GM13977 (cell line): ENCODE measurements around the gene DPY30.
A peak's percentile ranks its signal among the peaks of the same experiment; 100 is the strongest.

Source experiments
- DNase-seq: peaks from one replicate; pipeline ENCODE4 v3.0.0; 2012; ENCODE audit warnings: low spot score
- in situ Hi-C: fragments of 300-500 bp; cut with MboI; formaldehyde crosslinking; loops from one replicate; pipeline ENCODE4 v1.12.0; 2022; ENCODE audit warnings: low sequenced_read_pairs, low pct_unique_long_range_greater_than_20kb, mixed read lengths, inconsistent platforms; ENCODE audit not compliant: unreplicated experiment
- TF ChIP-seq, protein P1 (sequence below): IDR thresholded peaks from 2 replicates; pipeline ENCODE4 v1.5.1; 2012; ENCODE audit warnings: mild to moderate bottlenecking, control low read depth; ENCODE audit not compliant: insufficient read depth; ENCODE audit errors: extremely low read depth, missing control alignments

DPY30 gene

DNA sequence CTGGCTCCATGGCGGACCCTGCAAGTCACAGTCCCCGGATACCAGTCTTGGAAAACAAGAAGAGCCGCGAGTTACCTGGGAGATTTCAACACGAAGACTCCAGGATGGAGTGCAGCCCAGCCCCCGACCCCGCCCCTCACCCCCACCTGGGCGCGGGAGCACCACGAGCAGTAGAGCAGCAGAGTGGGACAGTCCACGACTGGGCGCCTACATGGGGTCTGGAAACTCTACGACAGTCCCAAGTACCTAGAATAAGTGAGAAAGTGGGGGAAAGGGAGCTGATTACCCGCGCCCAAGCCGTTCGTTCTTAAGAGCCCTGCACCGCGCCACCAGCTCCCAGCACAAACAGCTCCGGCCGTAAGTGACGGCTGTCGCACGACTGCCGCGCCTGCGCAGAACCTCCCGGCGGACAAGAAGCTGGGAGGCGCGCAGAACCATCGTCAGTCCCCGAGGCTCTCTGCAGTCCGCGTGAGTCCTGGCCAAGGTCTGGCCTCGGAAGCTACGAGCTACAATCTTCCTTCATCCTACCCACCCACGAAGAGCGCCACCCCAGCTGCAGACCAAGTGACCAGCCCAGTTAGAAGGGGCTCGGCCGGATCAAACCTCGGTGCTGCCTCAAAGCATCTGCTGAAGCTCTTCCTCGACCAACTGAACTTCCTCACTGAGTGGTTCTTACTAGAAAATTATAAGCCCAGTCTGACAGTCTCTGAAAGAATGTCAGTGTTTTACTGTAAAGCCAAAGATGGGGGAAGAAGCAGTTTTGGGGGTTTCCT lies at the start of gene DPY30:
DPY30 (minus strand) TSS at position 359 of the 773 bp plus-strand sequence; CDS start at position 10, 349 bp downstream.
- TF ChIP-seq, protein P1, sequence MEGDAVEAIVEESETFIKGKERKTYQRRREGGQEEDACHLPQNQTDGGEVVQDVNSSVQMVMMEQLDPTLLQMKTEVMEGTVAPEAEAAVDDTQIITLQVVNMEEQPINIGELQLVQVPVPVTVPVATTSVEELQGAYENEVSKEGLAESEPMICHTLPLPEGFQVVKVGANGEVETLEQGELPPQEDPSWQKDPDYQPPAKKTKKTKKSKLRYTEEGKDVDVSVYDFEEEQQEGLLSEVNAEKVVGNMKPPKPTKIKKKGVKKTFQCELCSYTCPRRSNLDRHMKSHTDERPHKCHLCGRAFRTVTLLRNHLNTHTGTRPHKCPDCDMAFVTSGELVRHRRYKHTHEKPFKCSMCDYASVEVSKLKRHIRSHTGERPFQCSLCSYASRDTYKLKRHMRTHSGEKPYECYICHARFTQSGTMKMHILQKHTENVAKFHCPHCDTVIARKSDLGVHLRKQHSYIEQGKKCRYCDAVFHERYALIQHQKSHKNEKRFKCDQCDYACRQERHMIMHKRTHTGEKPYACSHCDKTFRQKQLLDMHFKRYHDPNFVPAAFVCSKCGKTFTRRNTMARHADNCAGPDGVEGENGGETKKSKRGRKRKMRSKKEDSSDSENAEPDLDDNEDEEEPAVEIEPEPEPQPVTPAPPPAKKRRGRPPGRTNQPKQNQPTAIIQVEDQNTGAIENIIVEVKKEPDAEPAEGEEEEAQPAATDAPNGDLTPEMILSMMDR, result peak; percentile 18
- in situ Hi-C loops, result no loop called here
- peak; percentile 88 for DNase-seq

DNA sequence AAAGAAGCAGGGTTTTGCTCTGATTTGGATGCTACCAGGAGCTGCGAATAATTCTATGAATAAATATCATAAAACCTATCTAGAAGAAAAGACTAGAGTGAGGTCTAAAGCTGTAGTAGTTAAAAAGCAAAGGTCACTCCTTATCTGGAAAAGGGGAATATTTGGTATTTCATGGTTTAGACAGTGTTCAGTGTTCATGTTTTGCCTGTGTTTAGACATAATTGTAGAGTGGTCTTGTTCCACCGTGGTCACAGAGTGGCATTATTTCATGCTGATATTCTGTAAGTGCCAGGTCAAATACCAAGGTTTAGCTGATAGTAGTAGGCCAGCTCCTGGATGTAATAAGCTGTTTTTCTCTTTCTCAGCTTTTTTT lies 34.5 kb upstream of the DPY30 start:
- TF ChIP-seq, protein P1, result no peak
- no peak for DNase-seq

DNA sequence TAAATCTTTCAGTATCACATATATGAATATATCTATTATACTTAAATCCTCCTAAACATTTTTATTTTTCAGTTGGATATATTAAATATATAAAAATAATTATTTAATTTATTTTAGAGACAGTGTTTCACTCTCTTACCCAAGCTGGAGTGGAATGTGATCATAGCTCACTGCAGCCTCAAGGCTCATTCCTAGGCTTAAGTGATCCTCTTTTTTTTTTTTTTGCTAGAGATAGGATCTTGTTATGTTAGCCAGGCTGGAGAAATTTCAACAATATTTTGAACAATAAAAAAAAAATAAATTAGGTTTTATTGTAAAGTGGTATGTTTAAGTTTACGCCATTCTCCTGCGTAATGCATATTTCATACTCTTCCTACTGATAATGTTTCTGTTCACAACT lies 27.9 kb upstream of the DPY30 start:
- TF ChIP-seq, protein P1, result no peak
- no peak for DNase-seq
- in situ Hi-C loops, result no loop called here

More for the DNA sequence above, 34.5 kb upstream of the DPY30 start:
- in situ Hi-C loops, result no loop called here

DNA sequence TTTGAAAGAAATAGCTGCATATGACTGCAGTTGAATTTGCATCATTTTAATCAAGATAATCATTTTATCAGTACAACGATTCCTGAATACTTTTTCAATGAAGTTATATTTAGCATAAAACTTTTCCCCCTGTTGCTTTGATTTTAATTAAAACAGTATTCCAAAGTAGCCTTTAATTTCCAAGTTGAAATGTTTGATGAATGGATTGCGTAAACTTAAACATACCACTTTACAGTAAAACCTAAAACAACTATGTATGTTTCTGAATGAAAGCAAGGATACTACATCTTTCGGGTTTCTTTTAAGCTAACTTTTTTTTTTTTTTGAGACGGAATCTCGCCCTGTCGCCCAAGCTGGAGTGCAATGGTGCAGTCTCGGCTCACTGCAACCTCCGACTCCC lies 25.1 kb upstream of the DPY30 start:
- in situ Hi-C loops, result no loop called here
- DNase-seq, result no peak
- TF ChIP-seq, protein P1, result no peak

DNA sequence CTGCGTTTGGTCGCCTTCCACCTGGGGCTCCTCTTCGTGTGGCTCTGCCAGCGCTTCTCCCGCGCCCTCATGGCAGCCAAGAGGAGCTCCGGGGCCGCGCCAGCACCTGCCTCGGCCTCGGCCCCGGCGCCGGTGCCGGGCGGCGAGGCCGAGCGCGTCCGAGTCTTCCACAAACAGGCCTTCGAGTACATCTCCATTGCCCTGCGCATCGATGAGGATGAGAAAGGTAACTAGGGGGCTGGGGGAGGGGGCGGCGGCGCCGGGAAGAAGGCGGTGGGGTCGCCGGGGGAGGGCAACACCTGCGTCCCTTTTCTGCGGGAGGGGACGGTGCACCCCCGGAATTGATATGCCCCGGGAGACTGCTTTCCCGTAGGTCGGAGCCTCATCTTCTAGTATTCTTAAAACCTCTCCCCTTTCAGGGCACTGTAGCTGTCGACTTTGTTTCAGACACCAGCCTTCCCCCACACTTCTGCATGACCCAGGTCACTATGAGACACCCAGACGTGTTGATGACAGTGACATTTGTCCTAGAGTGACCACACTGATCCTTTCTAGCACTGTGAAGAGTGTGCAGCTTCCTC lies 24.5 kb upstream of the DPY30 start:
- TF ChIP-seq, protein P1, result no peak
- in situ Hi-C loops, result no loop called here
- DNase-seq, result peak; percentile 52

DNA sequence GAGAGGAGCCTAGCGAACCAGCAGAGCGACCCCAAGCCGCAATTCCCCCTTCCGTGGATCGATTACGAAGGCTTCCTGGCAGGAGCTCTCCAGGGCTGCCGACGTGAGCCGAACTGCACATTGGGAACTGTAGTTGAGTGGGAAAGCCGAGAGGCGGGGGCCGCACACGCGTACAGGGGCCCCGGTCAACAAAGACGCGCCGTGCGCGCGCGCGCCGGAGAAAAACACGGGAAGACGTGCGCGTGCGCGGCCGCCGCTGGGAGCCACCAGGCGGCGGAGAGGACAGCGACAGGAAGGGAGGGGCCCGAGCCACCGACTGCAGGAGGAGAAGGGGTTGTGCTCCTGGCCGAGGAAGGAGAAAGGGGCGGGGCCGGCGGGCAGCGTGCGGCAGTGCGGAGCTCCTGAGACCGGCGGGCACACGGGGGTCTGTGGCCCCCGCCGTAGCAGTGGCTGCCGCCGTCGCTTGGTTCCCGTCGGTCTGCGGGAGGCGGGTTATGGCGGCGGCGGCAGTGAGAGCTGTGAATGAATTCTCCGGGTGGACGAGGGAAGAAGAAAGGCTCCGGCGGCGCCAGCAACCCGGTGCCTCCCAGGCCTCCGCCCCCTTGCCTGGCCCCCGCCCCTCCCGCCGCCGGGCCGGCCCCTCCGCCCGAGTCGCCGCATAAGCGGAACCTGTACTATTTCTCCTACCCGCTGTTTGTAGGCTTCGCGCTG lies 23.9 kb upstream of the DPY30 start, which contains the start of gene SPAST:
SPAST (plus strand) TSS at position 247 of the 711 bp plus-strand sequence; CDS start at position 523, 276 bp downstream.
- in situ Hi-C loops, result no loop called here
- TF ChIP-seq, protein P1, result peak; percentile 42
- peak; percentile 98 for DNase-seq
